Fibroblast of the conjunctiva (primary cell): Measurements from ENCODE around the gene PLAGL1.
A peak's percentile ranks its signal among the peaks of the same experiment; 100 is the strongest.
"Not testable (repeated sequence)": the region's sequence is repeated elsewhere in the genome, so short reads cannot be mapped to it uniquely, and the experiment has no call there.

Source experiments
- DNase-seq: peaks from one replicate; pipeline ENCODE4 v3.0.0-alpha.2; 2010; ENCODE audit warnings: low read depth

The PLAGL1 gene

GRCh38 chr6:144009628-144010027 is 1.6 kb upstream of the PLAGL1 start:
- not testable (repeated sequence) for DNase-seq

- DNase-seq, result no peak
Measured at GRCh38 chr6:144008846-144009245, 787 bp upstream of the PLAGL1 start.

GRCh38 chr6:144007478-144008119 is 460 bp downstream of the PLAGL1 start:
- DNase-seq, result no peak

GRCh38 chr6:144006736-144007477 is 1.2 kb downstream of the PLAGL1 start:
- DNase-seq, result no peak

- DNase-seq, result peak; percentile 61
Measured at GRCh38 chr6:143999406-143999805, 8.7 kb downstream of the PLAGL1 start.

- DNase-seq, result no peak
Measured at GRCh38 chr6:143998686-143999085, 9.4 kb downstream of the PLAGL1 start.

GRCh38 chr6:143993965-143994646 is 14.0 kb downstream of the PLAGL1 start:
- DNase-seq, result no peak

- DNase-seq, result no peak
Measured at GRCh38 chr6:143992285-143992684, 15.8 kb downstream of the PLAGL1 start.

GRCh38 chr6:143986463-143987065 is 21.5 kb downstream of the PLAGL1 start:
- no peak for DNase-seq

- no peak for DNase-seq
Measured at GRCh38 chr6:143984666-143985065, 23.4 kb downstream of the PLAGL1 start.

- DNase-seq, result no peak
Measured at GRCh38 chr6:143982968-143983367, 25.1 kb downstream of the PLAGL1 start.

GRCh38 chr6:143980921-143981320 is 27.1 kb downstream of the PLAGL1 start:
- no peak for DNase-seq

GRCh38 chr6:143976806-143977349 is 31.2 kb downstream of the PLAGL1 start:
- no peak for DNase-seq

GRCh38 chr6:143974089-143974488 is 34.0 kb downstream of the PLAGL1 start:
- DNase-seq, result no peak

GRCh38 chr6:143973097-143973966 is 34.7 kb downstream of the PLAGL1 start:
- no peak for DNase-seq

- DNase-seq, result no peak
Measured at GRCh38 chr6:143971482-143972205, 36.4 kb downstream of the PLAGL1 start.

GRCh38 chr6:143970456-143971218 is 37.4 kb downstream of the PLAGL1 start:
- DNase-seq, result peak; percentile 6

- no peak for DNase-seq
Measured at GRCh38 chr6:143969077-143969476, 39.0 kb downstream of the PLAGL1 start.

- DNase-seq, result peak; percentile 47
Measured at GRCh38 chr6:143967706-143968376, 40.2 kb downstream of the PLAGL1 start.
